ENCODE data around the gene TMEM179.
A peak's percentile ranks its signal among the peaks of the same experiment; 100 is the strongest.
"Not testable (repeated sequence)": the region's sequence is repeated elsewhere in the genome, so short reads cannot be mapped to it uniquely, and the experiment has no call there.

TMEM179 gene

DNA sequence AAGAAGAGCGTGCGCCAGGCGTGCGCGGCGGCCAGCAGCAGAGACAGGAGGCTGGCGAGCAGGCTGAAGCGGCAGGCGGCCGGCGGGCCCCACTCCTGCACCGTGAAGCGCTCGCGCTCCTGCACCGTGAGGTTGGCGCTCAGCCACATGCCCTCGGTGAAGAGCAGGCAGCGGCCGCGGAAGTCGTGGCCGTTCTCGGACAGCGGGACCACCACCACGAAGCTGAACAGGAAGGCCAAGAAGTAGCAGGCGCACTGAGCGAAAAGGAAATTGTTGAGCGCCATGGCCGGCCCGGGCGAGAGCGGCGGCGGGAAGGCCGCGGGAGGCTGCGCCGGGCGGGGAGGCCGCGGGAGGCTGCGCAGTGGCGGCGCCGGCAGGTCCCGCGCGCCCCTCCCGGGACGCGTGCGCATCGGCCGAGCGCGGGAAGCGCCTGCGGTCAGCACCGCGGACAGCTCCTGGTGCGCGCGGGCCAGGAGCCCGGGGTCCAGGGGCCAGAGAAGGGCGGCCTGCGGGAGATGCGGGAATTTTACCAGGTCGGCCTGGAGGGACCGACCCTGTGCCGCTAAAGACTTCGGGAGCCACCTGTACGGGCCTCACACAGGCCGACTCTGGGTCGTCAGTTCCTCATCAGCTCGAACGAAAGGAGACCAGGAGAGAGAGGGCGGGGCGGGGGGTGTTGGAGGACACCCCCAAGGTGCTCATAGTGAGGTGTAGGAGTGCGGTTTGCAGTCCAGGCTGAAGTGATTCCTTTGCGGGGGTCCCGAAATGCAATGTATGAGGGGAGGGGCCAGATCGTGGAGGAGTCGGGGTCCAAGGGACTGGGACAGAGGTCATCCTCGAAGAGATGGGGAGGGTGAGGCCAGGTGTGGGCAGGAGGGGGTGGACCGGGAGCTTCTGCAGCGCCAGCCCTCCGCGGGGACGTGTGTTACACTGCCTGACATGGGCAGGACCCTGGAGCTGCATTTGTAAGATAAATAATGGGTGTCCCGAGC, at the start of gene TMEM179:
Gene TMEM179, minus strand, starts transcription at position 315 of the 992 bp plus-strand sequence. Its CDS starts 31 bp downstream, at position 284.
- peak; percentile 59 for DNase-seq

DNA sequence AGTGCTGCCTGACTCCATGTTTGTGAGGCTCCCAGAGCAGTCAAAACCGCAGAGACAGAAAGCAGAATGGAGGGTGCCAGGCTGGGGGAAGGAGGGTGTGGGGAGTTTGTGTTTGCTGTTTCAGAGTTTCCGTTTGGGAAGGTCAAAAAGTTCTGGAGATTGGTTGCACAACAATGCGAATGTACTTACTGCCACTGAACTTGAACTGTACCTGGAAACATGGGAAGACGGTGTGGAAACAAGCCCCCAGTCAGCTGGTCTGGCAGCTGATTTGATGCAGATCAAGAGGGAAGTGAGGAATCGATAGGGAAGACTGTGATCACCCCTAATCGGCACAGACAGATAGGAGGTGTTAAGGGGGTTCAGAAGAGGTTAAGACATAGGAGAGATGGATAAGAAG, 49.5 kb upstream of the TMEM179 start:
- DNase-seq: no peak

- DNase-seq: not testable (repeated sequence)
Observed at GRCh38 chr14:104653130-104653920, 48.8 kb upstream of the TMEM179 start.

- DNase-seq: no peak
Observed at GRCh38 chr14:104652386-104652785, 47.8 kb upstream of the TMEM179 start.

- DNase-seq: no peak
Observed at GRCh38 chr14:104651876-104652260, 47.3 kb upstream of the TMEM179 start.

GRCh38 chr14:104650981-104651875, 46.7 kb upstream of the TMEM179 start:
- DNase-seq: no peak

DNA sequence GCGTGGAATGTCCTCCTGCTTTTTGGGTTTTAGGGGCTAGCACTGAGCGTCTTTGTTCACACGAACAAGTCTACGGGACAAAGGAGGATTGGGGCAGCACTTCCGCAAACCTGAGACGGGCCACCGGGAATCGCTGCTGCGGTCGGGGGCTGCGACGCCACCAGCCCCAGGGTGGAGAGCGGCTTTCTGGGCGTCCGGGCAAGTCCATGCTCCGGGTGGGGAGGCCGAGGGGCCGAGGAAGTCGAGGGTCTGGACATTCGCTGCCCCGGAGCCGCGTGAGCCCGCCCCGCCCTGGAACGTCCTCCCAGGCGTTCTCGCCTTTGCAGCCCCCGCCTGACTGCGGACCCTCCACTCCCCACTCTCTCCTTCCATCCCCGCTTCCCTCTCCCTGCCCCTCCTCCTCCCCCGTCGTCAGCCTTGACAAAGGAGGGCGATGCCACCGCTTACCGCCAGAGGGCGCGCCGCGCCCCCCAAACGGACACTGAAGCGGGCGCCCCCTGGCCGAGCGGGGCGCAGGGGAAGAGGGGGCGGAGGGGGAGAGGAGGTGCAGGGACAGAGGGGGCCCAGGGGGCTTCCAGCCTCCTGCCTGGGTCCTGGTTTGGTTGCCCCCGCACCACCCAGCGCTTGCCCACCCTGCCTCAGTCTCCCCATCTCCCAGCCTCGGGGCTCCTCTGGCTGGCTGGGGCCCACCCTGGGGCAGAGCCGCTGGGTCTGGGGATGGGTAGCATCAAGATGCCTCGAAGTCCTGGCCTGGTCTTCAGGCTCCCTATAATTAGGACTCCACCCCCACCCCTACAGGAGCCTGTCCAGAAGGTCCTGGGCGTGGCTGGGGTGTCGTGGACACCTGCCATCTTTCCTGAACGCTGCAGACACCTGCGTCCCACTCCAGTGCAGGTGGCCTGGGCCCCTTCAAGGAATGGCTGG, 45.7 kb upstream of the TMEM179 start:
- DNase-seq: peak; percentile 86

DNA sequence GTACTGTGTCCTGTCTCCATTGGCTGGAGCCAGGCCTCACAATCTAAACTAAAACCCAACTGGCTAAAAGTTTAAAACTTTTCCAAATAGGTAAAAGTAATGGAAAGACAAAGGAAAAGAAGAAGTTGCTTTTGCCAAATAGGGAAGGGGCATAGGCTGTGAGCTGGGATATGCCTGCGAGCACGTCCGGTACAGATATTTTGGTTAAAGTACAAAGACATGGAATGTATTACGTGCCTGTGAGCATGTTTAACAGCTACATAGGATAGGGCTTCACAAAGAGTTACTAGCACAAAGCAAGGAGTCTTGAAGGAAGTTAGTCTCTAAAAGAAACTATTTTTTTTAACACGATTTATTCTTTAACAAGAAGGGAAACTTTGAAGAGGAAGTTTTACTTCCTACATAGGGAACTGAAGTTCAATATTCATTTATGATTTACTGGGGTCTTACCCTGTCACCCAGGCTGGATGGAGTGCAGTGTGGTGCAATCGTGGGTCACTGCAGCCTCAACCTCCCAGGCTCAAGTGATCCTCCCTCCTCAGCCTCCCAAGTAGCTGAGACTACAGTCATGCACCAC, 43.0 kb upstream of the TMEM179 start:
- no peak for DNase-seq

DNA sequence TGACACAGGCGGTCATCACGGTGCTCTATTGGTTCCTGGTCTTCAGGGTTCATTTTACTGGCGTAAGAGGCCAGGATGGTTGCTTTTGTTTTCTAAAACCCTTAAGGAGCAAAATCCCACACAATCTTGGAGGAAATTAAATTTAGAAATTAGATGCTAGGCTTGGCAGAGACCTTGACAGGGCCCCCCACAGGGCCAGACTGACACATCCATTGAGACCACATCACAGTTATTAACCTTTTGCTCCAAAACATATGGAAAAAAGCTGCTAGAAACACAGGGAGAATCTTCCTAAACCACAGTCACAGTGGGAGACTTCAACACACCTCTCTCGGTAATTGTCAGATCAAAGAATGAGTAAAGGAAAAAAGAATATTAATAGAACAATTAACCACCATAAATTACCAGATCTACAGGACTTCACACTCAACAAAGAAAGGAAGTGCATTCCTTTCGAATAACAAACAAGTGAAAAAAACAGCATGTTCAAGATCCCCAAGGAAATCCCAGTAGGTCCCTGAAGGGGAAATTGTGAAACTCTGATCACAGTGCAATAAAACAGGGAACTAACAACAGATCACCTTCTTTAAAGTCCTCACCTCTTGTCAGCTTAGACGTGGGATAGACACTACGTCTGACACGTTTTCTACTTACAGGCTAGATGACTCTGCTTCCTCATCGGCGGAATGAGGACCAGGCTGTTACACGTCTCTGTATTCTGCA, 40.2 kb upstream of the TMEM179 start:
- no peak for DNase-seq

DNA sequence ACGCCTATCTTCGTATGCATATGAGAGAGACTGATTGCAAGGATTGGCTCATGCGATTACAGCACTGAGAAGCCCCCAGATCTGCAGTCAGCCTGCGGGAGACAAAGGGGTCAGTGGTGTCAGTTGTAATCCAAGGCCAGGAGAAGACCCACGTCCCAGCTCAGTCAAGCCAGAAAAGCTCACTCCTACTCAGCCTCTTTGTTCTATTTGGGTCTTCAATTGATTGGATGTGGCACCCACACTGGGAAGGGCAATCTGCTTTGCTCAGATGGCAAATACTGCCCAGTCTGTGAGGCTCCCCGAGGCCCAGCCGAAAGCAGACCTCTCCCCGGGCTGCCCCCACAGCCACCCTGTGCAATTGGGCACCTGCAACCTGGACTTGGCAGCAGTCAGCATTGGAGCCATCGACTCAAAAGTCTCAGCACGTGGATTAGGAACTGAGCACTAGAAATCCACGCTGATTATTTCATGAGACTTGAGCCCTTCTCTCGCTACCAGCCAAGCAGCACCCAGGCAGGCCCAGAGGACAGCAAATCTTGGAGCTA, 39.6 kb upstream of the TMEM179 start:
- DNase-seq: no peak

- no peak for DNase-seq
Observed at GRCh38 chr14:104643306-104643705, 38.7 kb upstream of the TMEM179 start.

- DNase-seq: no peak
Observed at GRCh38 chr14:104642540-104642868, 37.9 kb upstream of the TMEM179 start.

DNA sequence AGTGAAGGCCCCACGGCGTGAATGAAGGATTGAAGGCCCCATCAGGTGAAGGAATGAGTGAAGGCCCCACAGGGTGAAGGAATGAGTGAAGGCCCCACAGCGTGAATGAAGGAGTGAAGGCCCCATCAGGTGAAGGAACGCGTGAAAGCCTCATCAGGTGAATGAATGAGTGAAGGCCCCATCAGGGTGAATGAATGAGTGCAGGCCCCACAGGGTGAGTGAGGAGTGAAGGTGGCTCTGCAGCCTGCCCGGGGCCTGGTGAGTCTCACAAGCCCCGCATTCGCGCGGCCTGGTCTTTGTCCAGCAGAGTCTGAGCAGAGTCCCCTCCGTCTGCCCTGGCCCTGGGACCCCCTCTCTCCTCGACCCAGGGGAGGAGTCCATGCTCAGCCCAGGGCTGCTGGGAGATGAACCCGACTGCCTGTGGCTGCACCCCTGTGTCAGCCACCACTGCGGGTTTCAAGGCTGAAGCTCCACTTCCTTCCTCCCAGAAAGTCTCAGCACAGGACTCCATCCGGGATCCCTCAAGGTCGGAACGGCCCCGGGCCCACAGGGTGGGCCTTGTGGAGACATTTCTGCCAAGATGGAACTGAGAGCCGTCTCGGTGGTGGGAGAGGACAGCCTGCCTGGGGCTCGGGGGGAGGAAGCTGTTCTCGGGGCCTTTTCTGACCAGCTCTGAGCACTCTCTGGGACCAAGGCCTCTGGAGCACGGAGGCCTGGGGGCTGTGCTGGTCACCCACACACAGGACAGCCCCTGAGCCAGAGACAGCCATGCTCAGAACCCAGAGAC, 37.4 kb upstream of the TMEM179 start:
- DNase-seq: no peak

DNA sequence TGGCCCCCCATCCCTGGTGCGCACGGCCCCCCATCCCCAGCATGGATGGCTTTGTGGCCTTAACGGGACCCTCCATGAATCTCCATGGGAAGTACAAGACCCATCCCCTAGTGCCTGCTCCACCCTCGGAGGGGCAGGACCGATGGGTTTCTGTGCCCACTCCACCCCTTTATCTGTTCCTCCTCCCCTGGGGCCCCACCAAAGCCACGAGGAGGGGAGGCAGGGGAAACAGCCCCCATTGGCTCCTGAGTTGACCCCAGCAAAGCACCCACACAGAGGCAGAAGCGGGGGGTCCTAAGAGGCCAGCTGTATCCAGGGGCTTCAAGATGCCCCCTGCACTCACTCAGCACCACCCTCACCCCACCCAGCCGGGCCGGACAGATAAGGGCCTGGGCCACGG, 36.1 kb upstream of the TMEM179 start:
- DNase-seq: no peak

DNA sequence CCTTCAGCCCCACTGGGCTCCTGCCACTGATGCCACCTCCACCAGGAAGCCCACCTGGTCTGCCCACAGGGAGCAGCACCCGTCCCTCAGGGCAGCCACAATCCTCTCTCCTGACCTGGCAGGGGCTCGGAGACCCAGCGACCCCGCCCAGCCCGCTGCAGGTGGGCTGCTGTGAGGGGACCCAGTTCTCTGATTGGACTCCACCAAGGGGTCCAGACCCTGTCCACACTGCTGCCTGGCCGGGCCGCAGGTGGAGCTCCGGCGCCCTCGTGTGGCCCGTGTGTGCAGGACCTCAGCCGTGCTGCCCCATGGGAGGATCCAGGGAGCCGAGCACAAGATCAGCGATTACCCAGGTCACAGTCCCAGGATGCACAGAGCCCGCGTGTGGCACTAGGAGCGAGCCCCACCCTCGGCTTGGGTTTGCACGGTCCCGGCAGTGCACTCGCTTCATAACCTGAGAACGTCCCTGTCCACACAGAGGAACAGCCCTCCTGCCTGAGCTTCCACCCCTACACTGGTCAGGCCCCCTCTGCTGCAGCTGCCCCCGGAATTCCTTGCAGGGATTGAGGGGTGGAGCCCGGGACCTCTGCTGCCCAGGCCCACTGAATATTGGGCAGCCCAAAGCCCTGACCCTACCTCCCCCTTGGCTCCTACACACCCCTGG, 35.4 kb upstream of the TMEM179 start:
- peak; percentile 79 for DNase-seq

DNA sequence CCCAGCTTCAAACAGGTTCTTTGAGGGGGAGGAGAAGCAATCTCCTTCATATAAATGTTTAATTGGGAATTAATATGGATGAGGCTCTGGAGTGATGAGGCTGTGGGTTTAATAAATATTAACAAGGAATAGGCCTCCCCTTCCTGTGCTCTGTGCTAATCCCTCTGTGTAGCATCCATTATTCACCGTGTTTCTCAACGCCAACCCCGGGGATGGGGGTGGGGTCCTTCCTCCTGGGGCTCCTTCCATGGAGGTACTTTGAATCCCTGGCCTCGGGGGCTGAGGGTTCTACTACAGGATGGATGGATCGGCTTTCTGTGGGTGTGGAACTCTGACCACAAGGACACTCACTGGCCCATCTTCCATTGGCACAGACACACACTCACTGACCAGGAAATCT, 34.9 kb upstream of the TMEM179 start:
- DNase-seq: no peak

DNA sequence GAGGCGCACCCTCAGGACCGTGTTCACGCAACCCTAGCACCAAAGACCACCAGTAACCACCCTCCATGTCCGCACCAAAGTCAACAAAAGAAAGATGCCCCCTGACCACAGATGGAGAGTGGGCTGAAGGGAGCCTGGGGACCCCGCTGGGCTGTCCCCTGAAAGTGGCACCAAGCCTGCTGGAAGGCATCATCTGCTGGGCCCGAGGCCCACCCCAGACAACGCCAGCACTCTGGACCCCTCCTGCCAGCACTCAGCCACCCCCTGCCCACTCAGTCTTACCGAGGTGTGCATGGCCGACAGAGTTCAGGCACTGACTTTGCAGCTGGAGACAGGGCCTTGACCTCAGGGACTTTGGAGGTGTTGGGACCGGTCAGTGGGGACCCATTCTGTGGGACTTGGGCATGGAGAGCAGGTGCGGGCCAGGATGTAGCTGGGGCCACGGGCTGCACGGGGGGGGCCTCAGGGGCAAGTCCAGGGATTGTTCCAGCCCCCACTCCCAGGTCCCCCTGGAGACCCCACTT, 34.4 kb upstream of the TMEM179 start:
- no peak for DNase-seq

DNA sequence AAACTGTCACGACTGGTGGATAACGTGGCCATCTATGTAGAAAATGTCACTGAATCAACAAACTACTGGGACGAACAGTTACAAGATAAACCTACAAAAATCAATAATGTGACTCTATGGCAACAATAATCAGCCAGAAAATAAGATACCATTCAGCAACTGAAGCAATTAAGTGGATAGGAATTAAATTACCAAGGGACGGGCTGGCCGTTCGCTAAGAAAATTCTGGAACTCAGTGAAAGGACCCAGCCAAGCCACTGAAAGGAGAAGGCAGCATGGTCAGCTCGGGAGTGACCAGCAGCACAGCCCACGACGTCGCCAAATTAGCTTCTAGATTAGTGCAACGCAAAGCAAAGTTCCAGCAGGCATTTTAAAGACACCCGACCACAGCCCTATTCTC, 33.6 kb upstream of the TMEM179 start:
- no peak for DNase-seq

DNA sequence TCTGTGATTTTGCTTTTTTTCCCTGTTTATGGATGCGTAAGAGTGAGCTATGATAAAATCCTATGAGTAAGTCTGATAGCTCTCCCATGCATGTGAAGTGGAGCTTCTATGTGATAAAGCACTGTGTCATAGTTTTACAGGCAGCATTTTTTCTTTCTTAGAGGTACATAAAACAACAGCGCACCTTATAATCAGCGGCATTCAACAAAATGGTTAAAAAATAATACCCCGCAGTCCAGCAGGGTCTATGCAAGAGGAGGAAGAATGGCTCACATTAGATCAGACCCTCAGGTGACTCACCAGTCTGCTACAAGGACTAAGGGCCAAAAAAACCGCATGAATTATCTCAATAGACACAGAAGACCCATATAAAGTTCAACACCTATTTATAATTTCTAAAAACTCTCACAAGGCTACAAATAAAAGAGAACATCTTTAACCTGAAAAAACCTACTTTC, 33.0 kb upstream of the TMEM179 start:
- no peak for DNase-seq
